ENCODE results near the gene PLEKHG4. TPM values are rescaled to one million over a fixed set of nuclear protein-coding genes. Genes with fewer than 3 reads are reported as not detected.

The PLEKHG4 gene
- total RNA-seq, 2 donors from 2014 or later: 13.1 to 14.7 TPM

DNA sequence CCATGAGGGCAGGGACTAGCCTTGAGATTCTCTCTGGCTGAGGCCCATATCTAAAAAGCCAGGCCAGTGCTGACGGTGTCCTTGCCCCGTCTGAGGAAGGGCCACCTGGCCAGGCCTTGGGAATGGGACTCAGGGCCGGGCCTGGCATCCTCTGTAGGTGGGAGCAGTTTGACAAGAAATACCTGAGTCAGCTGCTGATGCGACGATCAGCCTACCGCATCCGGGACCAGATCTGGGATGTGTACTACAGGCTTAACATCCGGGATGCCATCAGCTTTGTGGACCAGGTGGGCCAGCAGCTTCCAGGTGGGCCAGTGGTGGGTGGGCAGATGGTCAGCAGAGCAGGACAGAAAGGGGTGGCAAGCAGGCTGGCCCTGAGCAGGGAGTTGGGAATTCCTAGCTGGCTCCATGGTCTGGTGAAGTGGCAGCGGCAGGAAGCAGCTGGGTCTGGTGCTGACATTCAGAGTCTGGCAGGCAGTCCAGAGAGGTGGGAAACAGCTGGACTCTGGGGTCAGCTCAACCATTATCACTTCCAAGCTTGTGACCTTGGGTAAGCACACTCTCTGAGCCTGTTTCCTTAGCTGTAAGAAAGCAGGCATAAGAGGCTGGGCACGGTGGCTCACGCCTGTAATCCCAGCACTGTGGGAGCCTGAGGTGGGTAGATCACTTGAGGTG lies 21.0 kb upstream of the PLEKHG4 start:
- H3K4me3 ChIP-seq: no peak overlapping the region
- no peaks in the 10 kb centered on the region for H3K27me3 ChIP-seq
- intact Hi-C loops (cut with DNase I): no loop called here
- H3K9me3 ChIP-seq: no peaks in the 10 kb centered on the region
- no peak for DNase-seq
- TF ChIP-seq, protein P1, sequence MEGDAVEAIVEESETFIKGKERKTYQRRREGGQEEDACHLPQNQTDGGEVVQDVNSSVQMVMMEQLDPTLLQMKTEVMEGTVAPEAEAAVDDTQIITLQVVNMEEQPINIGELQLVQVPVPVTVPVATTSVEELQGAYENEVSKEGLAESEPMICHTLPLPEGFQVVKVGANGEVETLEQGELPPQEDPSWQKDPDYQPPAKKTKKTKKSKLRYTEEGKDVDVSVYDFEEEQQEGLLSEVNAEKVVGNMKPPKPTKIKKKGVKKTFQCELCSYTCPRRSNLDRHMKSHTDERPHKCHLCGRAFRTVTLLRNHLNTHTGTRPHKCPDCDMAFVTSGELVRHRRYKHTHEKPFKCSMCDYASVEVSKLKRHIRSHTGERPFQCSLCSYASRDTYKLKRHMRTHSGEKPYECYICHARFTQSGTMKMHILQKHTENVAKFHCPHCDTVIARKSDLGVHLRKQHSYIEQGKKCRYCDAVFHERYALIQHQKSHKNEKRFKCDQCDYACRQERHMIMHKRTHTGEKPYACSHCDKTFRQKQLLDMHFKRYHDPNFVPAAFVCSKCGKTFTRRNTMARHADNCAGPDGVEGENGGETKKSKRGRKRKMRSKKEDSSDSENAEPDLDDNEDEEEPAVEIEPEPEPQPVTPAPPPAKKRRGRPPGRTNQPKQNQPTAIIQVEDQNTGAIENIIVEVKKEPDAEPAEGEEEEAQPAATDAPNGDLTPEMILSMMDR (IDR thresholded peaks at IDR 0.05): no peak
- no peak overlapping the region for H3K9ac ChIP-seq (ENCODE audit: low read depth in 2 of 2, low read length in 2 of 2)
- no peak overlapping the region for H3K27ac ChIP-seq
- H3K4me1 ChIP-seq: no peaks in the 10 kb centered on the region
- H3K36me3 ChIP-seq: no peaks in the 10 kb centered on the region

DNA sequence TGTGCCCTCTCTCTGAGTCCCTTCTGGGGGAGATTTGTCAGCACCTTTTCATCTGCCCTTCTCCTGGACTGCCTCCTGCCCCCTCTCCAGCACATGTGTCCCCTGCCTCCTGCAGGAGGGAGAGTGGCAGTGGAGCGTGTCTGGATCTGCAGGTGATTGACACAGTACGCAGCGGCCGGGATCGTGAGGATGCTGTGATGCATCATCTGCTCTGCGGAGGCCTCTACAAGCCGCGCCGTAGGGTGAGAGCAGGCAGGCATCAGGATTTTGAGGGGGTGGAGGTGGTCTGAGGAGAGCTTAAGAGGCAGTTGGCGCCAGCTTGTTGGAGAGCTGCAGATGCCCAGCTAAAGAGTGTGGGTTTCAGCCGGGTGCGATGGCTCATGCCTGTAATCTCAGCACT lies 19.6 kb upstream of the PLEKHG4 start:
- H3K4me3 ChIP-seq: no peak overlapping the region
- H3K4me1 ChIP-seq: no peaks in the 10 kb centered on the region
- H3K36me3 ChIP-seq: no peaks in the 10 kb centered on the region
- no peaks in the 10 kb centered on the region for H3K9me3 ChIP-seq
- no peak for DNase-seq
- intact Hi-C loops (cut with DNase I): no loop called here
- TF ChIP-seq, protein P1 (IDR thresholded peaks at IDR 0.05): no peak
- H3K9ac ChIP-seq (ENCODE audit: low read depth in 2 of 2, low read length in 2 of 2): no peak overlapping the region
- no peaks in the 10 kb centered on the region for H3K27me3 ChIP-seq
- no peak overlapping the region for H3K27ac ChIP-seq

DNA sequence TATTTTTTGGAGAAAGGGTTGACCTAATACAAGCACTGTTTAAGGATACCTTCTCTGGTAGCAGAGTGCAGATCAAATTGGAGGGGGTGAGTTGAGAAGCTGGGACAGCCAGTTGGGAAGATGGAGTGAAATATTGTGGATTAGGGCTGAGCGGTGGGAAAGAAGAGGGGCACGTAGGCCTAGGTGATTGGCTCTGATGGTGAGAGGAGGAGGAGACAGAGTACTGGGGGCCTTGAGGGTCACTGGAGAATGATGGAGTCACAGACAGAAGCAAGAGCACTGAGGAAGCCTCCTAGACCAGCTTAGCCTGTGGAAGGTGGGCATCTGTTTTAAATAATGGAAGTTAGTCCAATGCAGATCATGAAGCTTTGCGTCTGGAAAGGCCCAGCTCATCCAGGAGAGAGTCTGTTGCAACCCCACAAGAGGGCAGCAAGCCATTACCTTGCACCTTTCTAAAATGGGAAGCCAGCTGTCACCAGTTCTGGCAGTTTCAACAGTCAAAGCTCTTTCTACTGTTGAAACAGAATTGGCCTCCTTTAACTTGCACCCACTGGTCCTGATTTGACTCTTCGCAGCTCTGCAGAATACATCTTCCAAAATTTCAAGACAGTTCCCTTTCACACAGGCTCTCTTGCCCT lies 18.8 kb upstream of the PLEKHG4 start:
- peak; percentile 41 for DNase-seq
- no peak overlapping the region for H3K9ac ChIP-seq (ENCODE audit: low read depth in 2 of 2, low read length in 2 of 2)
- intact Hi-C loops (cut with DNase I): no loop called here
- H3K27ac ChIP-seq: no peak overlapping the region
- H3K9me3 ChIP-seq: no peaks in the 10 kb centered on the region
- H3K4me3 ChIP-seq: no peak overlapping the region
- H3K4me1 ChIP-seq: no peaks in the 10 kb centered on the region
- H3K27me3 ChIP-seq: no peaks in the 10 kb centered on the region
- TF ChIP-seq, protein P1 (IDR thresholded peaks at IDR 0.05): peak; percentile 49
- no peaks in the 10 kb centered on the region for H3K36me3 ChIP-seq

DNA sequence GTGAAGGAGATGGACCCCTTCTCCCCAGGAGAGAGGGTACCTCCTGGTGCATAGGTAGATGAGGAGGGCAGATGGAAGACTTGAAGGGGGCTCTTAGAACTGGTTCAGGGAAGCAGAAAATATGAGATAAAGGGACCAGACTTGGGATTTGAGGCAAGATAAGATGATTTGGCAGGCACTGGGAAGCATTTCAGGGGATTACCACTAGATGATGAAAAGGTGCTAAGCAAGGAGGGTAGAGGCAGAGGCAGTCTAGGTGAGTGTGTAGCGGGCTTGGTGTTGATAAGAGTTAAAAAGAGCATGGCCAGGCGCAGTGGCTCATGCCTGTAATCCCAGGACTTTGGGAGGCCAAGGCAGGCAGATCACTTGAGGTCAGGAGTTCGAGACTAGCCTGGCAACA lies 16.1 kb upstream of the PLEKHG4 start:
- Histone ChIP-seq H3K36me3 (no peaks in the 10 kb centered on the region), H3K27me3 (no peaks in the 10 kb centered on the region), H3K9me3 (no peaks in the 10 kb centered on the region), H3K4me1 (no peaks in the 10 kb centered on the region), H3K27ac (no peak overlapping the region), H3K4me3 (no peak overlapping the region), H3K9ac (ENCODE audit: low read depth in 2 of 2, low read length in 2 of 2) (no peak overlapping the region)
- intact Hi-C loops (cut with DNase I): no loop called here
- TF ChIP-seq, protein P1 (IDR thresholded peaks at IDR 0.05): no peak
- no peak for DNase-seq

DNA sequence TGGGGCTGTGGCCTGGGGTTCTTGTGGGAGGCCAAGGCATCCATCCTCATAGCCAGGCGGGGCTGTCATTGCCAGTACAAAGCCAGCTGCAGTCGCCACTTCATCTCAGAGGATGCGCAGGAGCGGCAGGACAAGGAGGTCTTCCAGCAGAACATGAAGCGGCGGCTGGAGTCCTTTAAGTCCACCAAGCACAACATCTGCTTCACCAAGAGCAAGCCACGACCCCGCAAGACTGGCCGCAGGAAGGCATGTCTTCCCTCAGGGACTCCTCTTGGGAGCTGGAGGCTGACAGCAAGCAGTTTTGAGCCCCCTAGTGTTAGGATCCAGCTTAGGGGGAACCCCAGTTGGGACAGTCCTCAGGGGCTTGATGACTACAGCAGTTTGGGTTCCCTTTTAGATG lies 15.1 kb upstream of the PLEKHG4 start:
- H3K4me1 ChIP-seq: no peaks in the 10 kb centered on the region
- H3K4me3 ChIP-seq: no peak overlapping the region
- intact Hi-C loops (cut with DNase I): no loop called here
- TF ChIP-seq, protein P1 (IDR thresholded peaks at IDR 0.05): no peak
- no peak overlapping the region for H3K9ac ChIP-seq (ENCODE audit: low read depth in 2 of 2, low read length in 2 of 2)
- no peak for DNase-seq
- H3K36me3 ChIP-seq: no peaks in the 10 kb centered on the region
- no peaks in the 10 kb centered on the region for H3K9me3 ChIP-seq
- no peak overlapping the region for H3K27ac ChIP-seq
- no peaks in the 10 kb centered on the region for H3K27me3 ChIP-seq

Measured in colonic mucosa (tissue), 4 donors.